Gastroesophageal sphincter (tissue), 4 donors: Measurements from ENCODE around the gene CCNI2. TPM values are rescaled to one million over a fixed set of nuclear protein-coding genes. Genes with fewer than 3 reads are reported as not detected.

ENCODE experiments used
- ATAC-seq: fragments of 150-250 bp; one replicate; pipeline ENCODE4 v1.9.1; 2016; ENCODE audit warnings: mild to moderate bottlenecking, moderate library complexity
- H3K27ac ChIP-seq, 4 donors: fragments of 200-600 bp; sonication (generic) in 3 of 4; 1 replicate in 3 of 4; 2 replicates in 1 of 4; pipeline ENCODE4 v1.5.1; 2016 to 2019
- H3K27me3 ChIP-seq: fragments of 200-600 bp; sonication (generic); one replicate; pipeline ENCODE4 v1.5.1; 2019
- H3K36me3 ChIP-seq, 2 donors: fragments of 200-600 bp; sonication (generic); one replicate each; pipeline ENCODE4 v1.5.1; 2019; ENCODE audit warnings: control low read depth in 1 of 2
- H3K4me1 ChIP-seq, 3 donors: fragments of 200-600 bp; sonication (generic); 1 replicate in 2 of 3; 2 replicates in 1 of 3; pipeline ENCODE4 v1.5.1; 2016 to 2019; ENCODE audit warnings: control low read depth in 2 of 3
- H3K4me3 ChIP-seq, 2 donors: fragments of 200-600 bp; sonication (generic); one replicate each; pipeline ENCODE4 v1.5.1; 2019; ENCODE audit warnings: mild to moderate bottlenecking in 1 of 2, moderate library complexity in 1 of 2
- H3K9me3 ChIP-seq, 3 donors: fragments of 200-600 bp; sonication (generic); one replicate each; pipeline ENCODE4 v1.5.1; 2017 to 2019; ENCODE audit warnings: control low read depth in 2 of 3
- EP300 ChIP-seq: sonication (generic); formaldehyde crosslinking; IDR thresholded peaks from one replicate; pipeline ENCODE4 v1.6.1; 2017; ENCODE audit warnings: antibody characterized with exemption, mild to moderate bottlenecking
- POLR2A ChIP-seq, 2 donors: fragments of 450-650 bp; IDR thresholded peaks; one replicate each; pipeline ENCODE4 v1.6.1; 2017; ENCODE audit warnings: antibody characterized with exemption in 2 of 2, mild to moderate bottlenecking in 2 of 2, moderate library complexity in 1 of 2
- POLR2AphosphoS5 ChIP-seq: sonication (generic); formaldehyde crosslinking; IDR thresholded peaks from one replicate; pipeline ENCODE4 v1.6.1; 2017; ENCODE audit warnings: antibody characterized with exemption
- WGBS, 2 donors: methylation state at CpG; one replicate each; pipeline ENCODE4 v1.1.5; 2018; ENCODE audit warnings: low coverage in 1 of 2; 5-methylcytosine and 5-hydroxymethylcytosine counted together
- total RNA-seq, 4 donors: library from RNA; depleted of rRNA; stranded (reverse); fragments of >200 nt; gene quantifications; one replicate each; pipeline ENCODE4 v1.1.0, GENCODE V29; 2016
- TF ChIP-seq, protein P1 (sequence below), 4 experiments: fragments of 200-600 bp in 2 of 4; fragments of 450-650 bp in 2 of 4; sonication (generic) in 1 of 4; IDR thresholded peaks; one replicate each; pipeline ENCODE4 v1.5.1; 2017 to 2019; ENCODE audit warnings: antibody characterized with exemption in 4 of 4, mild to moderate bottlenecking in 2 of 4, moderate library complexity in 2 of 4

CCNI2 gene
- total RNA-seq, 4 donors from 2014 or later = not detected

DNA sequence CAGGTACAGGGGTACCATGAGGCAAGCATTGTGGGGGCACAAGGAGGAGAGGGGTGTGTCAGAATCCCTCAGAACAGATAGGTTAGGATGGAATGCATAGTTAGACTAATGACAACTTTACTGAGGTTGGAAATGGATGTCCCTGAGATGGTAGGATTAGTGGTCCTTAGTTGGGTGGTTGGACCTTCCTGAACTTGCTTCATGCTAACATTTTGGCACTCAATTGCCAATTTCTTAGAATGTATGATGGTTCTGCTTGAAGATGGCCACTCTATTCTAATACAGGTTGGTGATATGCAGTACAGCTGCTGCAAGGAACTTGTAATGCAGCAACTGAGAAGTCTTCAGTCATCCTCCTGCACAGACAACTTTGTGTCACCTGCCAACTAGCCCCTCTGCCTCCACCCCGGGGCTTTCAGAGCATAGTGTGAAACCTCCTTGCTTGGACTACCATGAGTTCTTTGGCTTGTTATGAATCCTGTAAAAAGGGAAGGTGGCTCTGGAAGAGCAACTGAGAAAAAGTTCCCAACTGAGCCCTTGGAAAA is 5.4 kb downstream of the CCNI2 start:
- Histone ChIP-seq H3K4me1 (peaks cover 0 to 3% (median 2%) of the 10 kb centered on the region in 3 donors), H3K36me3 (peaks cover 0 to 21% of the 10 kb centered on the region in 2 donors), H3K27me3 (peaks cover 10% of the 10 kb centered on the region), H3K4me3 (no peak overlapping the region), H3K27ac (no peak overlapping the region), H3K9me3 (no peaks in the 10 kb centered on the region)
- ATAC-seq = no peak
- TF ChIP-seq, protein P1, sequence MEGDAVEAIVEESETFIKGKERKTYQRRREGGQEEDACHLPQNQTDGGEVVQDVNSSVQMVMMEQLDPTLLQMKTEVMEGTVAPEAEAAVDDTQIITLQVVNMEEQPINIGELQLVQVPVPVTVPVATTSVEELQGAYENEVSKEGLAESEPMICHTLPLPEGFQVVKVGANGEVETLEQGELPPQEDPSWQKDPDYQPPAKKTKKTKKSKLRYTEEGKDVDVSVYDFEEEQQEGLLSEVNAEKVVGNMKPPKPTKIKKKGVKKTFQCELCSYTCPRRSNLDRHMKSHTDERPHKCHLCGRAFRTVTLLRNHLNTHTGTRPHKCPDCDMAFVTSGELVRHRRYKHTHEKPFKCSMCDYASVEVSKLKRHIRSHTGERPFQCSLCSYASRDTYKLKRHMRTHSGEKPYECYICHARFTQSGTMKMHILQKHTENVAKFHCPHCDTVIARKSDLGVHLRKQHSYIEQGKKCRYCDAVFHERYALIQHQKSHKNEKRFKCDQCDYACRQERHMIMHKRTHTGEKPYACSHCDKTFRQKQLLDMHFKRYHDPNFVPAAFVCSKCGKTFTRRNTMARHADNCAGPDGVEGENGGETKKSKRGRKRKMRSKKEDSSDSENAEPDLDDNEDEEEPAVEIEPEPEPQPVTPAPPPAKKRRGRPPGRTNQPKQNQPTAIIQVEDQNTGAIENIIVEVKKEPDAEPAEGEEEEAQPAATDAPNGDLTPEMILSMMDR (IDR thresholded peaks at IDR 0.05) = no peak
- no peak for TF ChIP-seq POLR2A (IDR thresholded peaks at IDR 0.05)
- no peak for TF ChIP-seq POLR2AphosphoS5
- WGBS, 2 donors = 80 to 100% methylated on average over 1 of the region's 1 CpG

DNA sequence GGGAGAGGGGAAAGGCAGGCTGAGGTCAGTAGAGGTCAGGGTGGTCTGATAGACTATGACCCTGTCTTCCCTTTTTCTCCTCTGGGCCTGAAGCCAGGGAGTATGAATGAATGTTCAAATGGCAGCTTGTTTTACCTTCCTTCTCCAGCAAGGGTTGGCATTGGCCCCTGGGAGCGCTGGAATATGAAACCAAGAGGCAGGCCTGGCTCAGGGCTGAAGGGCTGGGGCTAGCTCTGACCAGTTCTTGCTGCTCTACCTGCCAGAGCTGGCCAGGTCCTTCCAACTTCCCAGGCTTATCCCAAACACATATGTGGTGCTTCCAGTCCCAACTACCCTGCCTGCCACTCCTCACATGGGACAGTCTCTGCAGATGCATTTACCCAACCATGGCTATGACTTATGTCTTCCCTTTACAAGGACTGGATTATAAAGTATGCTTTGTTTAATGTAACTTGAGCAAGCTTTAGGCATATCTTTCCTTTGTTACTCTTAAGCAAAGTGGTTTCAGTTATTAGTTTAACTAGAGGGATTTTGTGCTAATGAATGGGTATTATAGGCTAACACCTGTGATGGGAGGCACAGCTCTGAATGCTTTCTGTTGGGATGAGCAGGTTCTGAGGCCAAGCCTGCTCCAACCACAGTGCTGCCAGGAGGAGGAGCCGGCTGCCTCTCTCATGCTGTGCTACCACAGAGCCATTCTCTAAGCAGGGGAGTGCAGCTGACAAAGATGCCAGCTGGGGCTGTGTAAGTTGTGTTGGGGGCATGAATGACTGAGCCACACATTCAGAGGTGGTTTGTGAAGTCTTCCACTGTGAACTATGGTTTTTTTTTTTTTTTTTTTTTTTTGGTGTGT is 6.1 kb downstream of the CCNI2 start:
- 54% methylated on average over 2 of the region's 2 CpGs; no CpG with 5 or more reads in 1 of the 2 donors for whole genome bisulfite sequencing, 2 donors
- Histone ChIP-seq H3K9me3 (no peaks in the 10 kb centered on the region), H3K27me3 (peaks cover 3% of the 10 kb centered on the region), H3K4me3 (no peak overlapping the region), H3K27ac (no peak overlapping the region), H3K36me3 (peaks cover 0 to 28% of the 10 kb centered on the region in 2 donors), H3K4me1 (peaks cover 0 to 3% (median 0%) of the 10 kb centered on the region in 3 donors)
- TF ChIP-seq, protein P1 (IDR thresholded peaks at IDR 0.05) = no peak
- TF ChIP-seq POLR2A (IDR thresholded peaks at IDR 0.05) = no peak
- no peak for TF ChIP-seq POLR2AphosphoS5
- no peak for TF ChIP-seq EP300
- ATAC-seq = no peak

DNA sequence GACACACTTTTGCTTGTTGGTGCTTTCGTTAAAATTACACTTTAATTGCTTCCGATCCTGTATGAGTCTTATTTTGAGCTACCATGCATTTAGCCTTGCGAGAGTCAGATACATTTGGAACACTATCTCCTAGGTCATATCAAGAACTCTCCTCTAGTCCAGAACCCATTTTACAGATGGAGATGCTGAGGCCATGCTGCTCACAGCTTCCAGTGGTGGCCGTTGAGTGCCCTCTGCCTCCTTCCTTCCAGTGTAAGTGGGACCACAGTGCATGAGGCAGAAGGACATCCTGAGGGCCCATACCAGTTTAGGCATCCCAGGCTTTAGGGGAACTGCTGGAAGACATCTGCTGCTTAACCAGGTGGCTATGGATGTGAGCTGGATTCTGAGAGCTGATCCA is 6.9 kb downstream of the CCNI2 start:
- TF ChIP-seq POLR2AphosphoS5 (no peak), POLR2A (IDR thresholded peaks at IDR 0.05) (no peak), EP300 (no peak)
- TF ChIP-seq, protein P1 (IDR thresholded peaks at IDR 0.05) = no peak
- peaks cover 0 to 35% of the 10 kb centered on the region in 2 donors for H3K36me3 ChIP-seq
- H3K4me3 ChIP-seq = no peak overlapping the region
- H3K9me3 ChIP-seq = no peaks in the 10 kb centered on the region
- no peaks in the 10 kb centered on the region for H3K27me3 ChIP-seq
- ATAC-seq = no peak
- H3K4me1 ChIP-seq = peaks cover 0 to 3% (median 0%) of the 10 kb centered on the region in 3 donors
- H3K27ac ChIP-seq = no peak overlapping the region
- WGBS, 2 donors = 89 to 95% methylated on average over 3 of the region's 4 CpGs

DNA sequence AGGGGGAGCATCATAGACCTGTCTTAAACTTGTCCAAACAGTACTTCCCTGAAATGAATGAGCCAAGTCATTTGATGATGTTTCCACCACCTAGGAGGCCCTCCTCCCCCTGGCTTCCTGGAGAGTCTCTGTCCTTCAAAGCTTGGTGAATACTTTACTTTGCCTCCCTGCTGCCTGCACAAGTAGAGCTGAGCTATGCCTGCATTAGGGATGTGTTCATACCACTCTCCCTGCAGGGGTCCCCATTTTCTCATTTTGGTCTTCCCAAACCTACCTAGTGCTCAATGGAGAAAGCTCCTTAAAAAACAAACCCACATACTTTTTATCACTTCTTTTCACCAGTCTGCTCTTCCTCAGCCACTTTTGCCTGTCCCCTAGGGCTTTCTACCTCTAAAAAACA is 7.7 kb downstream of the CCNI2 start:
- ATAC-seq = no peak
- Histone ChIP-seq H3K27ac (no peak overlapping the region), H3K4me3 (no peak overlapping the region), H3K9me3 (no peaks in the 10 kb centered on the region), H3K36me3 (peaks cover 0 to 43% of the 10 kb centered on the region in 2 donors), H3K27me3 (no peaks in the 10 kb centered on the region), H3K4me1 (peaks cover 0 to 3% (median 0%) of the 10 kb centered on the region in 3 donors)
- no peak for TF ChIP-seq POLR2A (IDR thresholded peaks at IDR 0.05)
- TF ChIP-seq, protein P1 (IDR thresholded peaks at IDR 0.05) = peak in 3 of 4 experiments; percentile 4 to 24 (median 12)

DNA sequence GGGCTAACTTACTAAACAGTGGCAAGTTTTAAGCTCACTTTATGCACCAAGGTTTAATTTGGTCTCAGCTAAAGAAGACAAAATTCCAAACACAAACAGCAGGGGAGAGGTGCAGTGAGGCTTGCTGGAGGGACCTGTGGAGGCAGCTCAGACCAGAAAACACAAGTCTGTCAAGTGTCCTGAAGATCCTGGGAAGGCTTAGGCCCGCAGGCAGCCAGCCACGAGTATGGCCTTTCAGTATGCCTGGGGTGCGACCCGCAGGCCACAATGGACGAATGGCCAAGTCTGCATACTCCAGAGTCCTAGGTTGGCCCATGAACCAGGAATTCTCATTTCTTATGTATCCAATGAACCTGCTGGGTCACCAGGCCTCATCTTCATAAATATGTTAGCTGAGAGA is 9.3 kb downstream of the CCNI2 start:
- H3K27ac ChIP-seq = no peak overlapping the region
- H3K9me3 ChIP-seq = no peaks in the 10 kb centered on the region
- no peak for TF ChIP-seq POLR2A (IDR thresholded peaks at IDR 0.05)
- TF ChIP-seq POLR2AphosphoS5 = no peak
- no peak for TF ChIP-seq EP300
- TF ChIP-seq, protein P1 (IDR thresholded peaks at IDR 0.05) = no peak
- 78 to 80% methylated on average over 4 to 5 of the region's 5 CpGs for WGBS, 2 donors
- H3K27me3 ChIP-seq = no peaks in the 10 kb centered on the region
- H3K36me3 ChIP-seq = peaks cover 0 to 59% of the 10 kb centered on the region in 2 donors
- H3K4me1 ChIP-seq = peaks cover 0 to 3% (median 0%) of the 10 kb centered on the region in 3 donors
- ATAC-seq = no peak
- no peak overlapping the region for H3K4me3 ChIP-seq
